NB4 (cell line): ENCODE measurements around the gene PALB2.

ENCODE experiments used
- DNase-seq: peaks from one replicate; pipeline ENCODE4 v3.0.0; 2010; ENCODE audit warnings: low read depth
- H3K4me3 ChIP-seq: one replicate; pipeline ENCODE4 v1.5.1; 2011; ENCODE audit warnings: mild to moderate bottlenecking, low read depth, low read length, moderate library complexity
- CTCF ChIP-seq: IDR thresholded peaks from one replicate; pipeline ENCODE4 v1.5.1; 2012; ENCODE audit warnings: low read depth, low read length
- MAX ChIP-seq: IDR thresholded peaks from 2 replicates; pipeline ENCODE4 v1.6.1; 2011; ENCODE audit warnings: low read depth, low read length
- MYC ChIP-seq: IDR thresholded peaks from 2 replicates; pipeline ENCODE4 v1.6.1; 2011; ENCODE audit warnings: low read depth, low read length
- POLR2A ChIP-seq: IDR thresholded peaks from 2 replicates; pipeline ENCODE4 v1.6.1; 2011; ENCODE audit warnings: mild to moderate bottlenecking; ENCODE audit not compliant: insufficient read length; ENCODE audit errors: extremely low read depth

Gene PALB2

GRCh38 chr16:23651943-23652468 lies 10.9 kb upstream of the PALB2 start:
- TF ChIP-seq POLR2A (no peak), CTCF (no peak)
- no peak for DNase-seq
- H3K4me3 ChIP-seq, result no peak overlapping the region

GRCh38 chr16:23650674-23651416 lies 9.7 kb upstream of the PALB2 start:
- no peak for DNase-seq
- TF ChIP-seq MYC, result no peak
- TF ChIP-seq POLR2A, result no peak
- TF ChIP-seq CTCF, result no peak
- no peak for TF ChIP-seq MAX
- no peak overlapping the region for H3K4me3 ChIP-seq

- H3K4me3 ChIP-seq, result peak overlapping the region; percentile 99
- TF ChIP-seq MAX, result no peak
- no peak for TF ChIP-seq CTCF
- no peak for TF ChIP-seq MYC
- TF ChIP-seq POLR2A, result no peak
- no peak for DNase-seq
These were observed 1.2 kb upstream of the PALB2 start for GRCh38 chr16:23642246-23642774.

GRCh38 chr16:23640615-23640930 lies 537 bp downstream of the PALB2 start:
- DNase-seq, result no peak
- H3K4me3 ChIP-seq, result peak overlapping the region; percentile 99
- TF ChIP-seq POLR2A (no peak), MYC (no peak), MAX (no peak), CTCF (no peak)

GRCh38 chr16:23635958-23636357 lies 5.2 kb downstream of the PALB2 start:
- H3K4me3 ChIP-seq, result no peak overlapping the region
- peak; percentile 14 for DNase-seq
- TF ChIP-seq POLR2A (no peak), CTCF (no peak), MYC (no peak), MAX (no peak)
